Measurements from ENCODE around the gene LHFPL2. TPM values are rescaled to one million over a fixed set of nuclear protein-coding genes. Genes with fewer than 3 reads are reported as not detected.

The LHFPL2 gene
- total RNA-seq, 1 experiment from 2014 or later, result 17.9 TPM

DNA sequence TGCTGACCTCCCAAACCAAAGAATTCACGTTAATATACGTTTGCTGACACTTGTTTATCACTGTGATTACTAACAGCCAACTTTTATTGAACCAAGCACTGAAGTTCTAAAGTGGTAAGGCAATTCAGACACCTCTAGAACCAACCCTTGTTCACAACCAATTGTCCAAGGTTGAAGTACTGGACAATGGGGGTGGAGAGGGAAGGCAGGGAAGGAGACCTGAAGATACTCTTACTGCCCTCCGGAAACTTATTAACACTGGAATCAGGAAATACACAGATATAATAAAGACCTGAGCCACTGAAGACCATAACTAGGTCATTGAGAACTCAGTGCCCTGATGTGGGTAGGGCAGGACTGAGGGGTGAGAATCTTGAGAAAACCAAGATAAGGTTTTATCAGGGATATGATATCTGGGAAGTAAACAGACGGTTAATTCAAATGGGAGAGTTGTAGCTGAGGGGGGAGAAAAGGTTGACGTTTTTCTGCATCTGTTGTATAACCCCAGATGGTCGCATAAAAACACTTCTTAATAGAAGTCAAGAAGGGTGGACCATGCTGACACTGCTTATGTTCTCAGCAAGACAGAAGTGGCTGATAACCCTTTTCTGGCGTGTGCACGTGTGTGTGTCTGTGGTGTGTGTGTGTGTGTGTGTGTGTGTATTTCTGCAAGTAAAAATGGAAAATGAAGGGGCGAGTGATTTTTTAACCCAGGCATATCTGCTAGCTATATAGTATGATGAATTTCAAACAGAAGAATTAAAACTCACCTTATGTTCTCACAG, 125.9 kb downstream of the LHFPL2 start:
- H3K9me3 ChIP-seq (ENCODE audit: control insufficient read depth in 1 of 2, insufficient read depth in 1 of 2, low read depth in 1 of 2, low read length in 2 of 2), result no peaks in the 10 kb centered on the region
- no peaks in the 10 kb centered on the region; the same call in 1 of the 2 replicates for H3K79me2 ChIP-seq (ENCODE audit: insufficient read depth, low read length)
- DNase-seq (ENCODE audit: low read depth, low spot score), result no peak
- peaks cover 10 to 19% of the 10 kb centered on the region in 2 experiments for H3K4me1 ChIP-seq (ENCODE audit: control insufficient read depth in 1 of 2, insufficient read depth in 2 of 2, low read length in 2 of 2)
- H2AFZ ChIP-seq (ENCODE audit: low read depth, low read length, poor library complexity, severe bottlenecking), result no peak overlapping the region
- no peaks in the 10 kb centered on the region for H3K36me3 ChIP-seq (ENCODE audit: control insufficient read depth in 1 of 2, insufficient read depth in 2 of 2, low read length in 2 of 2)
- H3K27me3 ChIP-seq (ENCODE audit: insufficient read depth, low read length), result no peaks in the 10 kb centered on the region
- ChIA-PET POLR2A (no interaction called here), RAD21 (ENCODE audit: low non-redundant PET in 1 of 2, low total read pairs in 2 of 2, uncharacterized antibody in 2 of 2, unreplicated experiment in 2 of 2) (no interaction called here), CTCF (no interaction called here)
- TF ChIP-seq TCF7L2 (IDR thresholded peaks at IDR 0.05; ENCODE audit: borderline replicate concordance, extremely low read depth, insufficient read depth, insufficient read length) (no peak), SRF (IDR thresholded peaks at IDR 0.05; ENCODE audit: low read depth) (no peak), YY1 (IDR thresholded peaks at IDR 0.05; ENCODE audit: extremely low read depth, insufficient replicate concordance, low read depth, low read length) (no peak), SIN3A (IDR thresholded peaks at IDR 0.05; ENCODE audit: low read depth) (no peak), CBX3 (IDR thresholded peaks at IDR 0.05; ENCODE audit: low read depth) (no peak), CEBPB (IDR thresholded peaks at IDR 0.05; ENCODE audit: low read depth) (no peak), RAD21 (IDR thresholded peaks at IDR 0.05; ENCODE audit: low read depth) (no peak), ELF1 (IDR thresholded peaks at IDR 0.05; ENCODE audit: borderline replicate concordance, low read depth) (no peak), ZNF274 (IDR thresholded peaks at IDR 0.05; ENCODE audit: low read depth, low read length) (no peak), EGR1 (IDR thresholded peaks at IDR 0.05; ENCODE audit: low read depth) (no peak)
- TF ChIP-seq, protein P1, sequence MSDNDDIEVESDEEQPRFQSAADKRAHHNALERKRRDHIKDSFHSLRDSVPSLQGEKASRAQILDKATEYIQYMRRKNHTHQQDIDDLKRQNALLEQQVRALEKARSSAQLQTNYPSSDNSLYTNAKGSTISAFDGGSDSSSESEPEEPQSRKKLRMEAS (IDR thresholded peaks at IDR 0.05), result no peak
- TF ChIP-seq, protein P2, sequence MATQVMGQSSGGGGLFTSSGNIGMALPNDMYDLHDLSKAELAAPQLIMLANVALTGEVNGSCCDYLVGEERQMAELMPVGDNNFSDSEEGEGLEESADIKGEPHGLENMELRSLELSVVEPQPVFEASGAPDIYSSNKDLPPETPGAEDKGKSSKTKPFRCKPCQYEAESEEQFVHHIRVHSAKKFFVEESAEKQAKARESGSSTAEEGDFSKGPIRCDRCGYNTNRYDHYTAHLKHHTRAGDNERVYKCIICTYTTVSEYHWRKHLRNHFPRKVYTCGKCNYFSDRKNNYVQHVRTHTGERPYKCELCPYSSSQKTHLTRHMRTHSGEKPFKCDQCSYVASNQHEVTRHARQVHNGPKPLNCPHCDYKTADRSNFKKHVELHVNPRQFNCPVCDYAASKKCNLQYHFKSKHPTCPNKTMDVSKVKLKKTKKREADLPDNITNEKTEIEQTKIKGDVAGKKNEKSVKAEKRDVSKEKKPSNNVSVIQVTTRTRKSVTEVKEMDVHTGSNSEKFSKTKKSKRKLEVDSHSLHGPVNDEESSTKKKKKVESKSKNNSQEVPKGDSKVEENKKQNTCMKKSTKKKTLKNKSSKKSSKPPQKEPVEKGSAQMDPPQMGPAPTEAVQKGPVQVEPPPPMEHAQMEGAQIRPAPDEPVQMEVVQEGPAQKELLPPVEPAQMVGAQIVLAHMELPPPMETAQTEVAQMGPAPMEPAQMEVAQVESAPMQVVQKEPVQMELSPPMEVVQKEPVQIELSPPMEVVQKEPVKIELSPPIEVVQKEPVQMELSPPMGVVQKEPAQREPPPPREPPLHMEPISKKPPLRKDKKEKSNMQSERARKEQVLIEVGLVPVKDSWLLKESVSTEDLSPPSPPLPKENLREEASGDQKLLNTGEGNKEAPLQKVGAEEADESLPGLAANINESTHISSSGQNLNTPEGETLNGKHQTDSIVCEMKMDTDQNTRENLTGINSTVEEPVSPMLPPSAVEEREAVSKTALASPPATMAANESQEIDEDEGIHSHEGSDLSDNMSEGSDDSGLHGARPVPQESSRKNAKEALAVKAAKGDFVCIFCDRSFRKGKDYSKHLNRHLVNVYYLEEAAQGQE (IDR thresholded peaks at IDR 0.05; ENCODE audit: low read depth), result no peak
- TF ChIP-seq, protein P3, sequence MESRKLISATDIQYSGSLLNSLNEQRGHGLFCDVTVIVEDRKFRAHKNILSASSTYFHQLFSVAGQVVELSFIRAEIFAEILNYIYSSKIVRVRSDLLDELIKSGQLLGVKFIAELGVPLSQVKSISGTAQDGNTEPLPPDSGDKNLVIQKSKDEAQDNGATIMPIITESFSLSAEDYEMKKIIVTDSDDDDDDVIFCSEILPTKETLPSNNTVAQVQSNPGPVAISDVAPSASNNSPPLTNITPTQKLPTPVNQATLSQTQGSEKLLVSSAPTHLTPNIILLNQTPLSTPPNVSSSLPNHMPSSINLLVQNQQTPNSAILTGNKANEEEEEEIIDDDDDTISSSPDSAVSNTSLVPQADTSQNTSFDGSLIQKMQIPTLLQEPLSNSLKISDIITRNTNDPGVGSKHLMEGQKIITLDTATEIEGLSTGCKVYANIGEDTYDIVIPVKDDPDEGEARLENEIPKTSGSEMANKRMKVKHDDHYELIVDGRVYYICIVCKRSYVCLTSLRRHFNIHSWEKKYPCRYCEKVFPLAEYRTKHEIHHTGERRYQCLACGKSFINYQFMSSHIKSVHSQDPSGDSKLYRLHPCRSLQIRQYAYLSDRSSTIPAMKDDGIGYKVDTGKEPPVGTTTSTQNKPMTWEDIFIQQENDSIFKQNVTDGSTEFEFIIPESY (IDR thresholded peaks at IDR 0.05; ENCODE audit: extremely low read depth, insufficient replicate concordance, low read length), result no peak
- TF ChIP-seq, protein P4, sequence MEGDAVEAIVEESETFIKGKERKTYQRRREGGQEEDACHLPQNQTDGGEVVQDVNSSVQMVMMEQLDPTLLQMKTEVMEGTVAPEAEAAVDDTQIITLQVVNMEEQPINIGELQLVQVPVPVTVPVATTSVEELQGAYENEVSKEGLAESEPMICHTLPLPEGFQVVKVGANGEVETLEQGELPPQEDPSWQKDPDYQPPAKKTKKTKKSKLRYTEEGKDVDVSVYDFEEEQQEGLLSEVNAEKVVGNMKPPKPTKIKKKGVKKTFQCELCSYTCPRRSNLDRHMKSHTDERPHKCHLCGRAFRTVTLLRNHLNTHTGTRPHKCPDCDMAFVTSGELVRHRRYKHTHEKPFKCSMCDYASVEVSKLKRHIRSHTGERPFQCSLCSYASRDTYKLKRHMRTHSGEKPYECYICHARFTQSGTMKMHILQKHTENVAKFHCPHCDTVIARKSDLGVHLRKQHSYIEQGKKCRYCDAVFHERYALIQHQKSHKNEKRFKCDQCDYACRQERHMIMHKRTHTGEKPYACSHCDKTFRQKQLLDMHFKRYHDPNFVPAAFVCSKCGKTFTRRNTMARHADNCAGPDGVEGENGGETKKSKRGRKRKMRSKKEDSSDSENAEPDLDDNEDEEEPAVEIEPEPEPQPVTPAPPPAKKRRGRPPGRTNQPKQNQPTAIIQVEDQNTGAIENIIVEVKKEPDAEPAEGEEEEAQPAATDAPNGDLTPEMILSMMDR (IDR thresholded peaks at IDR 0.05 in 2 of 3, conservative IDR thresholded peaks at IDR 0.05 in 1 of 3; ENCODE audit: borderline replicate concordance in 1 of 3, insufficient read depth in 1 of 3, low read depth in 2 of 3, low read length in 2 of 3), result no peak
- TF ChIP-seq, protein P5, sequence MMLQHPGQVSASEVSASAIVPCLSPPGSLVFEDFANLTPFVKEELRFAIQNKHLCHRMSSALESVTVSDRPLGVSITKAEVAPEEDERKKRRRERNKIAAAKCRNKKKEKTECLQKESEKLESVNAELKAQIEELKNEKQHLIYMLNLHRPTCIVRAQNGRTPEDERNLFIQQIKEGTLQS (IDR thresholded peaks at IDR 0.05), result no peak
- H3K4me3 ChIP-seq (replicated peaks in 1 of 2; ENCODE audit: low read depth in 1 of 2, low read length in 2 of 2), result no peak overlapping the region
- no peak overlapping the region for H3K9ac ChIP-seq (ENCODE audit: low read length)
- no peaks in the 10 kb centered on the region for H4K20me1 ChIP-seq (ENCODE audit: insufficient read depth)
- ATAC-seq, result no peak
- BruUV-seq (replicated peaks), result no TSS peak
- no peak overlapping the region for H3K27ac ChIP-seq (ENCODE audit: low read depth, low read length)
- no peaks in the 10 kb centered on the region for H3K9me2 ChIP-seq (ENCODE audit: insufficient read depth)
- no peak overlapping the region for H3K4me2 ChIP-seq (ENCODE audit: low read length)
- intact Hi-C loops (cut with micrococcal nuclease), result no loop called here
